ENCODE results near the gene KIF26A.

GRCh38 chr14:104119119-104119487 lies 19.3 kb upstream of the KIF26A start:
- TF ChIP-seq, protein P1, sequence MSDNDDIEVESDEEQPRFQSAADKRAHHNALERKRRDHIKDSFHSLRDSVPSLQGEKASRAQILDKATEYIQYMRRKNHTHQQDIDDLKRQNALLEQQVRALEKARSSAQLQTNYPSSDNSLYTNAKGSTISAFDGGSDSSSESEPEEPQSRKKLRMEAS (IDR thresholded peaks at IDR 0.05): no peak
- no peak for TF ChIP-seq CEBPB (IDR thresholded peaks at IDR 0.05)
- TF ChIP-seq TAF1 (IDR thresholded peaks at IDR 0.05; ENCODE audit: low read depth): no peak
- TF ChIP-seq ZBTB7A (IDR thresholded peaks at IDR 0.05; ENCODE audit: low read depth): no peak
- no peak for TF ChIP-seq TCF12 (IDR thresholded peaks at IDR 0.05; ENCODE audit: low read depth)
- no peak for TF ChIP-seq EP300 (IDR thresholded peaks at IDR 0.05; ENCODE audit: borderline replicate concordance)
- TF ChIP-seq YY1 (IDR thresholded peaks at IDR 0.05; ENCODE audit: low read depth): no peak
- no peak for TF ChIP-seq USF1 (IDR thresholded peaks at IDR 0.05)
- TF ChIP-seq RAD21 (IDR thresholded peaks at IDR 0.05; ENCODE audit: low read depth): no peak
- TF ChIP-seq REST (IDR thresholded peaks at IDR 0.05; ENCODE audit: low read depth): no peak
- no peak for TF ChIP-seq FOXM1 (IDR thresholded peaks at IDR 0.05; ENCODE audit: borderline replicate concordance, low read depth)
- TF ChIP-seq CREB1 (IDR thresholded peaks at IDR 0.05; ENCODE audit: low read depth): no peak
- TF ChIP-seq EGR1 (IDR thresholded peaks at IDR 0.05): no peak

Data from Ishikawa (cell line).